ENCODE results near the gene CNNM2. TPM values are rescaled to one million over a fixed set of nuclear protein-coding genes. Genes with fewer than 3 reads are reported as not detected.

Gene CNNM2
- total RNA-seq, 1 experiment from 2014 or later, result 16.1 TPM

- ChIA-PET POLR2A (no interaction called here), CTCF (no interaction called here)
- intact Hi-C loops (cut with micrococcal nuclease; ENCODE audit: unreplicated experiment), result no loop called here
- TF ChIP-seq CTCF (IDR thresholded peaks at IDR 0.05; ENCODE audit: insufficient read depth in 1 of 2, low read depth in 1 of 2, low read length in 1 of 2, severe bottlenecking in 1 of 2, unreplicated experiment in 1 of 2), result no peak
- no peak for DNase-seq
- no peaks in the 10 kb centered on the region for H3K9me3 Mint-ChIP-seq (ENCODE audit: unreplicated experiment)
- Histone ChIP-seq H3K27me3 (replicated peaks; ENCODE audit: control insufficient read depth, insufficient read depth, low read length) (no peaks in the 10 kb centered on the region), H3K4me1 (no peaks in the 10 kb centered on the region), H3K4me3 (ENCODE audit: low read depth, low read length) (no peak overlapping the region), H3K9me3 (no peaks in the 10 kb centered on the region), H3K36me3 (ENCODE audit: control insufficient read depth, insufficient read depth, low read length) (no peaks in the 10 kb centered on the region)
- H3K4me3 Mint-ChIP-seq (ENCODE audit: unreplicated experiment), result no peak overlapping the region
- H3K4me1 Mint-ChIP-seq (ENCODE audit: low read depth, unreplicated experiment), result no peaks in the 10 kb centered on the region
- H3K36me3 Mint-ChIP-seq (ENCODE audit: insufficient read depth, unreplicated experiment), result no peaks in the 10 kb centered on the region
- H3K27ac Mint-ChIP-seq (ENCODE audit: unreplicated experiment), result no peak overlapping the region
- H3K27me3 Mint-ChIP-seq (ENCODE audit: insufficient read depth, unreplicated experiment), result no peaks in the 10 kb centered on the region
- BruUV-seq (replicated peaks), result no TSS peak
These were observed 103.8 kb downstream of the CNNM2 start for GRCh38 chr10:103021900-103022293.

DNA sequence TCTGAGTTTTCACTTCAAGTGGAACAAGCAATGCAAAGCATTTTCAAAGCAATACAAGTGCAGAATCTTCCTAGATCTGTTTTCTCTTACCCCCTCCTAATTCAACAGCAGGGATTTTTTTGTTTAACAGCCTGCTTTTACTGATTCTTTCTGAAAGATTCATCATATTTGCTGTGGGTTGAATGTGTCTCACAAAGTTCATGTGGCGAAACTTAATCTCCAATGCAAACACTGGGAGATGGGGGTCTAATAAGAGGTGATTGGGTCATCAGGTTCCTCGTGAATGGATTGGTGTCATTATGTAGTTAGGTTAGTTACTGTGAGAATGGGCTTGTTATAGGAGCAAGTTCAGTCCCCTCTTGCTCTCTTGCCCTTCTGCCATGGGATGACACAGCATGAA lies 107.6 kb downstream of the CNNM2 start:
- DNase-seq, result no peak

DNA sequence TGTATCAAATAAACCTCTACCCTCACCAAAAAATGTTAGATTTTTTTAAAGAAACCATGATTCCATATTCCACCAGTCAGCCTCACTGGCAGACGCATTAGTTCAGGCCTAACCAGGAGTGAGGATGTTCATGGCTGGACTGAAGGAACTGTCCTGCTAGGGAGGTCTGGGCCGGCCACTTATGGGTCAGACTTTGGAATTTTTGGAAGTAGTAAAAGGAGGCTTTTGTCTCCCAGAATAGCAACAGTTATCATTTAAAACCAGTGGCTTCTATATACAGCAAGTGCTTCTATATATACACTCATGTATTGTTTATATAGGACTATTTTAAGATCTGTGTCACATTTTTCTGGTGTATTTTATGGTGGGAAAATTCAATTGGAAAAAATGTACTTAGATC lies 120.5 kb downstream of the CNNM2 start:
- Mint-ChIP-seq H3K4me3 (ENCODE audit: unreplicated experiment) (no peak overlapping the region), H3K27me3 (ENCODE audit: insufficient read depth, unreplicated experiment) (no peaks in the 10 kb centered on the region), H3K9me3 (ENCODE audit: unreplicated experiment) (no peaks in the 10 kb centered on the region), H3K36me3 (ENCODE audit: insufficient read depth, unreplicated experiment) (no peaks in the 10 kb centered on the region), H3K4me1 (ENCODE audit: low read depth, unreplicated experiment) (no peaks in the 10 kb centered on the region), H3K27ac (ENCODE audit: unreplicated experiment) (no peak overlapping the region)
- no peak for DNase-seq
- H3K9me3 ChIP-seq, result no peaks in the 10 kb centered on the region
- no peaks in the 10 kb centered on the region for H3K27me3 ChIP-seq (replicated peaks; ENCODE audit: control insufficient read depth, insufficient read depth, low read length)
- BruUV-seq (replicated peaks), result no TSS peak
- intact Hi-C loops (cut with micrococcal nuclease; ENCODE audit: unreplicated experiment), result no loop called here
- ChIA-PET POLR2A (no interaction called here), CTCF (no interaction called here)
- no peaks in the 10 kb centered on the region for H3K4me1 ChIP-seq
- H3K36me3 ChIP-seq (ENCODE audit: control insufficient read depth, insufficient read depth, low read length), result no peaks in the 10 kb centered on the region
- no peak for TF ChIP-seq CTCF (IDR thresholded peaks at IDR 0.05; ENCODE audit: insufficient read depth in 1 of 2, low read depth in 1 of 2, low read length in 1 of 2, severe bottlenecking in 1 of 2, unreplicated experiment in 1 of 2)
- no peak overlapping the region for H3K4me3 ChIP-seq (ENCODE audit: low read depth, low read length)

More for the DNA sequence above, 107.6 kb downstream of the CNNM2 start:
- Mint-ChIP-seq H3K36me3 (ENCODE audit: insufficient read depth, unreplicated experiment) (no peaks in the 10 kb centered on the region), H3K4me3 (ENCODE audit: unreplicated experiment) (no peak overlapping the region), H3K27ac (ENCODE audit: unreplicated experiment) (no peak overlapping the region), H3K27me3 (ENCODE audit: insufficient read depth, unreplicated experiment) (no peaks in the 10 kb centered on the region), H3K4me1 (ENCODE audit: low read depth, unreplicated experiment) (no peaks in the 10 kb centered on the region), H3K9me3 (ENCODE audit: unreplicated experiment) (no peaks in the 10 kb centered on the region)
- no TSS peak for BruUV-seq (replicated peaks)
- no peaks in the 10 kb centered on the region for H3K36me3 ChIP-seq (ENCODE audit: control insufficient read depth, insufficient read depth, low read length)
- no peaks in the 10 kb centered on the region for H3K27me3 ChIP-seq (replicated peaks; ENCODE audit: control insufficient read depth, insufficient read depth, low read length)
- intact Hi-C loops (cut with micrococcal nuclease; ENCODE audit: unreplicated experiment), result no loop called here
- no peak overlapping the region for H3K4me3 ChIP-seq (ENCODE audit: low read depth, low read length)
- POLR2A ChIA-PET, result no interaction called here
- TF ChIP-seq CTCF (IDR thresholded peaks at IDR 0.05; ENCODE audit: insufficient read depth in 1 of 2, low read depth in 1 of 2, low read length in 1 of 2, severe bottlenecking in 1 of 2, unreplicated experiment in 1 of 2), result no peak
- CTCF ChIA-PET, result no interaction called here
- no peaks in the 10 kb centered on the region for H3K9me3 ChIP-seq
- H3K4me1 ChIP-seq, result no peaks in the 10 kb centered on the region
